PC-9 (cell line): Measurements from ENCODE around the gene BTN2A1. TPM values are rescaled to one million over a fixed set of nuclear protein-coding genes. Genes with fewer than 3 reads are reported as not detected.

Experiments
- BruUV-seq: library from RNA; stranded (reverse); fragments of 400-500 nt; replicated peaks from 2 replicates; lab custom pipeline; 2021; lab: Mats Ljungman, UMichigan
- CTCF ChIA-PET: fragments of 300-600 bp; sonication (Branson Sonifier 250); formaldehyde crosslinking; loops from one replicate; lab custom pipeline; 2022; ENCODE audit warnings: antibody characterized with exemption; lab: Charles Lee
- POLR2A ChIA-PET: fragments of 300-600 bp; sonication (Branson Sonifier 250); formaldehyde crosslinking; loops from one replicate; lab custom pipeline; 2022; ENCODE audit warnings: antibody characterized with exemption; ENCODE audit not compliant: unreplicated experiment; lab: Charles Lee
- DNase-seq, 2 experiments: peaks; one replicate each; pipeline versions ENCODE4 v3.0.0 to v3.0.0-alpha.2; 2015 to 2022; ENCODE audit warnings: mixed read lengths in 1 of 2
- H2AFZ ChIP-seq: fragments of 200-600 bp; sonication (generic); 2 replicates; pipeline ENCODE4 v1.8.1; 2017; ENCODE audit warnings: antibody characterized with exemption
- H3F3A ChIP-seq: fragments of 200-600 bp; sonication (generic); 2 replicates; pipeline ENCODE4 v1.8.1; 2017; ENCODE audit warnings: antibody characterized with exemption, mild to moderate bottlenecking, low read depth; ENCODE audit not compliant: insufficient read depth
- H3K27ac ChIP-seq: fragments of 200-600 bp; sonication (generic); 2 replicates; pipeline ENCODE4 v1.6.1; 2016; ENCODE audit warnings: mixed run types
- H3K27me3 ChIP-seq: fragments of 200-600 bp; sonication (generic); 2 replicates; pipeline ENCODE4 v1.6.1; 2016; ENCODE audit warnings: low read depth, mixed run types; ENCODE audit not compliant: insufficient read depth
- H3K36me3 ChIP-seq: fragments of 200-600 bp; sonication (generic); 2 replicates; pipeline ENCODE4 v1.6.1; 2016; ENCODE audit warnings: low read depth, mixed run types
- H3K4me1 ChIP-seq: fragments of 200-600 bp; sonication (generic); replicated peaks from 2 replicates; pipeline ENCODE4 v1.6.1; 2016; ENCODE audit warnings: mixed run types; ENCODE audit not compliant: insufficient read depth
- H3K4me2 ChIP-seq: fragments of 200-600 bp; sonication (generic); 2 replicates; pipeline ENCODE4 v1.6.1; 2017; ENCODE audit warnings: mixed run types
- H3K4me3 ChIP-seq: fragments of 200-600 bp; sonication (generic); 2 replicates; pipeline ENCODE4 v1.6.1; 2016; ENCODE audit warnings: mixed run types
- H3K79me2 ChIP-seq: fragments of 200-600 bp; sonication (generic); 2 replicates; pipeline ENCODE4 v1.6.1; 2017; ENCODE audit warnings: low read depth, mixed run types
- H3K9me2 ChIP-seq: fragments of 200-600 bp; sonication (generic); 2 replicates; pipeline ENCODE4 v1.8.1; 2017; ENCODE audit warnings: mild to moderate bottlenecking; ENCODE audit not compliant: insufficient read depth
- H3K9me3 ChIP-seq: fragments of 200-600 bp; sonication (generic); 2 replicates; pipeline ENCODE4 v1.8.1; 2016; ENCODE audit warnings: low read depth; ENCODE audit not compliant: insufficient read depth
- H4K20me1 ChIP-seq: fragments of 200-600 bp; sonication (generic); 2 replicates; pipeline ENCODE4 v1.8.1; 2017; ENCODE audit not compliant: insufficient read depth
- EZH2 ChIP-seq: fragments of 200-600 bp; sonication (generic); IDR thresholded peaks from 2 replicates; pipeline ENCODE4 v1.8.0; 2017; ENCODE audit warnings: antibody characterized with exemption, low read depth
- intact Hi-C: fragments of 100-400 bp; cut with micrococcal nuclease; formaldehyde crosslinking; loops from one replicate; pipeline ENCODE4 v1.10.0; 2022; ENCODE audit not compliant: unreplicated experiment
- total RNA-seq: library from RNA; stranded (reverse); gene quantifications from 2 replicates; pipeline ENCODE4 v1.2.3, GENCODE V29; 2021
- TF ChIP-seq, protein P1 (sequence below): fragments of 200-600 bp; sonication (generic); conservative IDR thresholded peaks from 2 replicates; pipeline ENCODE4 v1.6.1; 2017; ENCODE audit warnings: mixed run types, antibody characterized with exemption, mild to moderate bottlenecking, moderate library complexity

The BTN2A1 gene
- total RNA-seq, 1 experiment from 2014 or later: 19.5 TPM

DNA sequence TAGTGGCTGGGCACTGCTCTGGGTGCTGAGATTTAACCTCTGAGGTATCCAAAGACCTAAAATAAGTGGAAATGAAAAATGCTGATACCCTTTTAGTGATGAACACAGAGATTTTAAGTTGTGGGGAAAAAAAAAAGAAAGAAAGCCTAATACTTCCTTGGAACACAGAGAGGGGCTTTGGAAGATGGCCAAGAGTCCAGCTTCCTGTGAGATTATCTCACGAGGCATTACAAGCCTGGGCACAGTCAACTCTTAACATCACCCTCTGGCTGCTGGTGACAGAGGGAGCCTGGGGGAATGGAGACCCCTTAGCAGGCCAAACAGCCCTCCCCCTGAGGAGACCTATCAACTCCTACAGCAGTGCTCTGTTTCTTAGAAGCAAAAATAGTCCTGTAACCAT, 19.7 kb downstream of the BTN2A1 start:
- TF ChIP-seq, protein P1, sequence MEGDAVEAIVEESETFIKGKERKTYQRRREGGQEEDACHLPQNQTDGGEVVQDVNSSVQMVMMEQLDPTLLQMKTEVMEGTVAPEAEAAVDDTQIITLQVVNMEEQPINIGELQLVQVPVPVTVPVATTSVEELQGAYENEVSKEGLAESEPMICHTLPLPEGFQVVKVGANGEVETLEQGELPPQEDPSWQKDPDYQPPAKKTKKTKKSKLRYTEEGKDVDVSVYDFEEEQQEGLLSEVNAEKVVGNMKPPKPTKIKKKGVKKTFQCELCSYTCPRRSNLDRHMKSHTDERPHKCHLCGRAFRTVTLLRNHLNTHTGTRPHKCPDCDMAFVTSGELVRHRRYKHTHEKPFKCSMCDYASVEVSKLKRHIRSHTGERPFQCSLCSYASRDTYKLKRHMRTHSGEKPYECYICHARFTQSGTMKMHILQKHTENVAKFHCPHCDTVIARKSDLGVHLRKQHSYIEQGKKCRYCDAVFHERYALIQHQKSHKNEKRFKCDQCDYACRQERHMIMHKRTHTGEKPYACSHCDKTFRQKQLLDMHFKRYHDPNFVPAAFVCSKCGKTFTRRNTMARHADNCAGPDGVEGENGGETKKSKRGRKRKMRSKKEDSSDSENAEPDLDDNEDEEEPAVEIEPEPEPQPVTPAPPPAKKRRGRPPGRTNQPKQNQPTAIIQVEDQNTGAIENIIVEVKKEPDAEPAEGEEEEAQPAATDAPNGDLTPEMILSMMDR: no peak
- no peak for TF ChIP-seq EZH2
- no peak for DNase-seq
- Histone ChIP-seq H3K9me3 (no peaks in the 10 kb centered on the region), H3F3A (peaks cover 14% of the 10 kb centered on the region; the same call in 1 of the 2 replicates), H3K27me3 (no peaks in the 10 kb centered on the region), H3K4me2 (no peak overlapping the region), H3K36me3 (no peaks in the 10 kb centered on the region), H3K79me2 (no peaks in the 10 kb centered on the region), H3K4me1 (peaks cover 29% of the 10 kb centered on the region), H3K4me3 (no peak overlapping the region), H2AFZ (no peak overlapping the region), H3K27ac (no peak overlapping the region), H4K20me1 (no peaks in the 10 kb centered on the region), H3K9me2 (no peaks in the 10 kb centered on the region)
- CTCF ChIA-PET: no interaction called here
- no TSS peak for BruUV-seq
- intact Hi-C loops: no loop called here
- POLR2A ChIA-PET: no interaction called here

DNA sequence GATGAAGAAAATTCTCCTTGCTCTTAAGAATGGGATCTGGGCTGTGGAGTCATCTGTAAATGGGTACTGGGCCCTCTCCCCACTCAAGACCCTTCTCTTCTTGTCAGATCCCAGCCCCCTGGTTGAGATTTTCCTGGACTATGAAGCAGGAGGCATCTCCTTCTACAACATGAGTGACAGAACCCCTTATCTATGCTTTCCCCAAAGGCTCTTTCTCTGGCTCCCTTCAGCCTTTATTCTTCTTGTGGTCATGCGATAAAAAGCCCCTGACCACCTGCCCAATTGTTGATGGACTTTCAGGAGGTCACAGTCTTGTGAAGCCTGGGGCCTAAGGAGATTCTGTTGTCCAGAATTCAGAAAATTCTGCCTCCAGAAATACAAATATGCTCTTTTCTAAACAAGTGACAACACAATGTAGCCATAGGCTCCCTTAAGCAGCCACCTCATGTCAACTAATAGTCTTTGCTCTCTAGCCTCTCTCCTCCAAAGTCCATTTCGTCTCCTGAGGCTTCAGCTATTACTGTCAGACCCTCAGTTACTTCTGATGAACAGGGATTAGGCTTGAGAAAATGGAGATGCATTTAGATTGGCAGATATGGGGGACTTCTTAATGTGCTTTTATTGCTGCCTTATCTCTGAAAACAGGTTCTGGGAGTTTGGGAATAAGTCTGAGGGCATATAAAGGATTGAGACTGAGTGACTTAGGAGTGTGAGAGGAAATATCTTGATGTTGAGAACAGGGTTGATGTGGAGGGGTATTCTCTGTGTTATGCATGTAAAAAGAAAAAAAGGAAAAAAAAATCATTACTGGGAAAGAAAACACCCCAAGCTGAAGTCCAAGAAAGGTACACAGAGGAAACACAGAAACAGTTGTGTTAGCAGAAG, 20.6 kb downstream of the BTN2A1 start:
- H3K36me3 ChIP-seq: no peaks in the 10 kb centered on the region

DNA sequence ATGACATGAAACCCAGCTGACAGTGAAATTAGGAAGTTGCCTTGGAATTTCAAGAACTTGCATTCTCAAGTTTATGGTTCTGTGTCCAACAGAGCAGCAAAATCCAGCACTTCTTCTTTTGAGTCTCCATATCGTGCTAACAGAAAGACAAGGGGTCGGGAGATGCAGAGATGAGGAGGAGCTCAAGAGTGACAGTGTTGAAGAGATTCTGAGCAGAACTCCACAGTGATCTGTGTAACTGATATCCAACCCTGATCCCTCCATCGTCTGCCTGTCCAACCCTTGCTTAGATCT, 21.2 kb downstream of the BTN2A1 start:
- intact Hi-C loops: no loop called here
- H3K9me2 ChIP-seq: no peaks in the 10 kb centered on the region
- CTCF ChIA-PET: no interaction called here
- DNase-seq: no peak
- H3K4me2 ChIP-seq: no peak overlapping the region
- H3K4me3 ChIP-seq: no peak overlapping the region
- no peaks in the 10 kb centered on the region for H4K20me1 ChIP-seq
- H3K27ac ChIP-seq: no peak overlapping the region
- no peaks in the 10 kb centered on the region for H3K9me3 ChIP-seq
- H3K79me2 ChIP-seq: no peaks in the 10 kb centered on the region
- H3K36me3 ChIP-seq: no peaks in the 10 kb centered on the region
- H2AFZ ChIP-seq: no peak overlapping the region
- H3K27me3 ChIP-seq: no peaks in the 10 kb centered on the region
- TF ChIP-seq EZH2: no peak
- TF ChIP-seq, protein P1: no peak
- peaks cover 8% of the 10 kb centered on the region; the same call in 1 of the 2 replicates for H3F3A ChIP-seq
- POLR2A ChIA-PET: no interaction called here
- BruUV-seq: no TSS peak
- peaks cover 22% of the 10 kb centered on the region for H3K4me1 ChIP-seq

More for the DNA sequence above, 20.6 kb downstream of the BTN2A1 start:
- BruUV-seq: no TSS peak
- Histone ChIP-seq H3K9me2 (no peaks in the 10 kb centered on the region), H3K9me3 (no peaks in the 10 kb centered on the region), H3K79me2 (no peaks in the 10 kb centered on the region), H3K4me1 (peaks cover 24% of the 10 kb centered on the region), H3F3A (peaks cover 11% of the 10 kb centered on the region; the same call in 1 of the 2 replicates), H4K20me1 (no peaks in the 10 kb centered on the region), H3K27ac (no peak overlapping the region), H2AFZ (no peak overlapping the region), H3K4me3 (no peak overlapping the region), H3K4me2 (no peak overlapping the region), H3K27me3 (no peaks in the 10 kb centered on the region)
- no peak for DNase-seq
- TF ChIP-seq, protein P1: no peak
- TF ChIP-seq EZH2: no peak
- ChIA-PET CTCF (no interaction called here), POLR2A (no interaction called here)
- intact Hi-C loops: no loop called here
